ENCODE measurements around the gene NASP.

Gene NASP

GRCh38 chr1:45583666-45584350 is at the start of gene NASP:
Gene NASP, plus strand, starts transcription at chr1:45584041. Its CDS starts 106 bp downstream, at chr1:45584147.
- H3K4me3 ChIP-seq (ENCODE audit: low read depth, low read length) = peak within 1 kb of the TSS; percentile 89
- peak; percentile 73 for TF ChIP-seq MYC (IDR thresholded peaks at IDR 0.05; ENCODE audit: low read depth, low read length)
- TF ChIP-seq POLR2A (IDR thresholded peaks at IDR 0.05; ENCODE audit: extremely low read depth, insufficient read length) = peak; percentile 97
- TF ChIP-seq MAX (IDR thresholded peaks at IDR 0.05; ENCODE audit: low read depth, low read length) = peak; percentile 43; the same call in 1 of the 2 replicates
- no peak for TF ChIP-seq CTCF (IDR thresholded peaks at IDR 0.05; ENCODE audit: low read depth, low read length)
- DNase-seq (ENCODE audit: low read depth) = peak; percentile 86

GRCh38 chr1:45535988-45536766 is 47.7 kb upstream of the NASP start:
- TF ChIP-seq POLR2A (IDR thresholded peaks at IDR 0.05; ENCODE audit: extremely low read depth, insufficient read length) (no peak), MYC (IDR thresholded peaks at IDR 0.05; ENCODE audit: low read depth, low read length) (no peak), CTCF (IDR thresholded peaks at IDR 0.05; ENCODE audit: low read depth, low read length) (no peak), MAX (IDR thresholded peaks at IDR 0.05; ENCODE audit: low read depth, low read length) (no peak)
- H3K4me3 ChIP-seq (ENCODE audit: low read depth, low read length) = no peak overlapping the region
- DNase-seq (ENCODE audit: low read depth) = no peak

- H3K4me3 ChIP-seq (ENCODE audit: low read depth, low read length) = no peak overlapping the region
- DNase-seq (ENCODE audit: low read depth) = no peak
- TF ChIP-seq MYC (IDR thresholded peaks at IDR 0.05; ENCODE audit: low read depth, low read length) = no peak
- TF ChIP-seq CTCF (IDR thresholded peaks at IDR 0.05; ENCODE audit: low read depth, low read length) = no peak
- TF ChIP-seq POLR2A (IDR thresholded peaks at IDR 0.05; ENCODE audit: extremely low read depth, insufficient read length) = no peak
- no peak for TF ChIP-seq MAX (IDR thresholded peaks at IDR 0.05; ENCODE audit: low read depth, low read length)
These were observed 47.0 kb upstream of the NASP start for GRCh38 chr1:45536886-45537285.

GRCh38 chr1:45541193-45541592 is 42.6 kb upstream of the NASP start:
- TF ChIP-seq CTCF (IDR thresholded peaks at IDR 0.05; ENCODE audit: low read depth, low read length) (no peak), MYC (IDR thresholded peaks at IDR 0.05; ENCODE audit: low read depth, low read length) (no peak), POLR2A (IDR thresholded peaks at IDR 0.05; ENCODE audit: extremely low read depth, insufficient read length) (no peak), MAX (IDR thresholded peaks at IDR 0.05; ENCODE audit: low read depth, low read length) (no peak)
- no peak for DNase-seq (ENCODE audit: low read depth)
- no peak overlapping the region for H3K4me3 ChIP-seq (ENCODE audit: low read depth, low read length)

- no peak overlapping the region for H3K4me3 ChIP-seq (ENCODE audit: low read depth, low read length)
- no peak for TF ChIP-seq POLR2A (IDR thresholded peaks at IDR 0.05; ENCODE audit: extremely low read depth, insufficient read length)
- no peak for TF ChIP-seq CTCF (IDR thresholded peaks at IDR 0.05; ENCODE audit: low read depth, low read length)
- TF ChIP-seq MAX (IDR thresholded peaks at IDR 0.05; ENCODE audit: low read depth, low read length) = no peak
- TF ChIP-seq MYC (IDR thresholded peaks at IDR 0.05; ENCODE audit: low read depth, low read length) = no peak
- DNase-seq (ENCODE audit: low read depth) = no peak
These were observed 41.2 kb upstream of the NASP start for GRCh38 chr1:45542591-45542990.
